MM.1S (cell line): ENCODE measurements around the gene PFDN1.

ENCODE experiments used
- CTCF ChIP-seq: fragments of 300-600 bp; sonication (generic); IDR thresholded peaks from 2 replicates; pipeline ENCODE4 v1.5.1; 2016; ENCODE audit warnings: antibody characterized with exemption, low read length, mixed read lengths
- EZH2phosphoT487 ChIP-seq: fragments of 300-600 bp; sonication (generic); IDR thresholded peaks from 2 replicates; pipeline ENCODE4 v1.6.1; 2018; ENCODE audit warnings: antibody characterized with exemption, low read length

GRCh38 chr5:140223567-140223966 lies 79.3 kb downstream of the PFDN1 start:
- TF ChIP-seq CTCF = no peak
- no peak for TF ChIP-seq EZH2phosphoT487
